Parathyroid adenoma (tissue), 2 donors: ENCODE data around the gene FAM168A.
A peak's percentile ranks its signal among the peaks of the same experiment; 100 is the strongest.

Experiments used
- H2AFZ ChIP-seq: fragments of 300-600 bp; sonication (generic); one replicate; pipeline ENCODE4 v1.7.0; 2017; ENCODE audit warnings: antibody characterized with exemption, mild to moderate bottlenecking
- H3K27ac ChIP-seq: fragments of 300-600 bp; sonication (generic); one replicate; pipeline ENCODE4 v1.7.0; 2017
- H3K27me3 ChIP-seq: fragments of 300-600 bp; sonication (generic); one replicate; pipeline ENCODE4 v1.7.0; 2017; ENCODE audit warnings: low read length; ENCODE audit not compliant: control insufficient read depth, insufficient read depth
- H3K36me3 ChIP-seq: fragments of 300-600 bp; sonication (generic); one replicate; pipeline ENCODE4 v1.7.0; 2017; ENCODE audit warnings: low read length; ENCODE audit not compliant: control insufficient read depth, insufficient read depth
- H3K4me1 ChIP-seq: fragments of 300-600 bp; sonication (generic); one replicate; pipeline ENCODE4 v1.7.0; 2017; ENCODE audit warnings: control low read depth
- H3K4me2 ChIP-seq: fragments of 300-600 bp; sonication (generic); one replicate; pipeline ENCODE4 v1.7.0; 2017; ENCODE audit warnings: low read length
- H3K4me3 ChIP-seq: fragments of 300-600 bp; sonication (generic); one replicate; pipeline ENCODE4 v1.7.0; 2017; ENCODE audit warnings: low read depth, low read length
- H3K79me2 ChIP-seq: fragments of 300-600 bp; sonication (generic); one replicate; pipeline ENCODE4 v1.7.0; 2017; ENCODE audit warnings: control low read depth
- H3K9ac ChIP-seq: fragments of 300-600 bp; sonication (generic); one replicate; pipeline ENCODE4 v1.7.0; 2017; ENCODE audit warnings: mild to moderate bottlenecking
- H3K9me3 ChIP-seq: fragments of 300-600 bp; sonication (generic); one replicate; pipeline ENCODE4 v1.7.0; 2017; ENCODE audit warnings: low read length; ENCODE audit not compliant: control insufficient read depth
- CTCF ChIP-seq: fragments of 300-600 bp; sonication (generic); IDR thresholded peaks from one replicate; pipeline ENCODE4 v1.7.0; 2017; ENCODE audit warnings: antibody characterized with exemption, mild to moderate bottlenecking
- donor health status: primary hyperparathyroidism.

Gene FAM168A

GRCh38 chr11:73641668-73642067 is 43.8 kb upstream of the FAM168A start:
- no peak overlapping the region for H2AFZ ChIP-seq
- no peak overlapping the region for H3K4me3 ChIP-seq
- H3K27me3 ChIP-seq, result no peaks in the 10 kb centered on the region
- no peaks in the 10 kb centered on the region for H3K9me3 ChIP-seq
- no peaks in the 10 kb centered on the region for H3K4me1 ChIP-seq
- H3K79me2 ChIP-seq, result no peaks in the 10 kb centered on the region
- no peak overlapping the region for H3K27ac ChIP-seq
- no peak overlapping the region for H3K9ac ChIP-seq
- no peak overlapping the region for H3K4me2 ChIP-seq
- H3K36me3 ChIP-seq, result no peaks in the 10 kb centered on the region
- TF ChIP-seq CTCF, result no peak

- no peaks in the 10 kb centered on the region for H3K36me3 ChIP-seq
- H3K4me3 ChIP-seq, result no peak overlapping the region
- H3K79me2 ChIP-seq, result no peaks in the 10 kb centered on the region
- no peaks in the 10 kb centered on the region for H3K4me1 ChIP-seq
- H3K4me2 ChIP-seq, result no peak overlapping the region
- no peak overlapping the region for H3K9ac ChIP-seq
- H3K27ac ChIP-seq, result no peak overlapping the region
- TF ChIP-seq CTCF, result no peak
- no peaks in the 10 kb centered on the region for H3K27me3 ChIP-seq
- H2AFZ ChIP-seq, result peak overlapping the region; percentile 13
- no peaks in the 10 kb centered on the region for H3K9me3 ChIP-seq
Measured at GRCh38 chr11:73640592-73640991, 42.7 kb upstream of the FAM168A start.

GRCh38 chr11:73637012-73637411 is 39.1 kb upstream of the FAM168A start:
- Histone ChIP-seq H3K27me3 (no peaks in the 10 kb centered on the region), H3K4me3 (no peak overlapping the region), H3K79me2 (no peaks in the 10 kb centered on the region), H3K27ac (no peak overlapping the region), H3K4me2 (no peak overlapping the region), H3K36me3 (no peaks in the 10 kb centered on the region), H2AFZ (no peak overlapping the region), H3K9ac (no peak overlapping the region), H3K4me1 (no peaks in the 10 kb centered on the region), H3K9me3 (no peaks in the 10 kb centered on the region)
- TF ChIP-seq CTCF, result no peak

- H3K9me3 ChIP-seq, result no peaks in the 10 kb centered on the region
- H2AFZ ChIP-seq, result no peak overlapping the region
Measured at GRCh38 chr11:73636249-73636648, 38.3 kb upstream of the FAM168A start.

More at GRCh38 chr11:73636249-73636648, 38.3 kb upstream of the FAM168A start:
- no peak overlapping the region for H3K27ac ChIP-seq
- H3K27me3 ChIP-seq, result no peaks in the 10 kb centered on the region
- no peak overlapping the region for H3K4me3 ChIP-seq
- TF ChIP-seq CTCF, result no peak
- no peaks in the 10 kb centered on the region for H3K36me3 ChIP-seq
- H3K9ac ChIP-seq, result no peak overlapping the region
- H3K4me2 ChIP-seq, result no peak overlapping the region
- H3K4me1 ChIP-seq, result no peaks in the 10 kb centered on the region
- H3K79me2 ChIP-seq, result no peaks in the 10 kb centered on the region
